Measurements from ENCODE around the gene SLC7A10. TPM values are rescaled to one million over a fixed set of nuclear protein-coding genes. Genes with fewer than 3 reads are reported as not detected.

SLC7A10 gene
- total RNA-seq, 4 donors from 2014 or later, result not detected

DNA sequence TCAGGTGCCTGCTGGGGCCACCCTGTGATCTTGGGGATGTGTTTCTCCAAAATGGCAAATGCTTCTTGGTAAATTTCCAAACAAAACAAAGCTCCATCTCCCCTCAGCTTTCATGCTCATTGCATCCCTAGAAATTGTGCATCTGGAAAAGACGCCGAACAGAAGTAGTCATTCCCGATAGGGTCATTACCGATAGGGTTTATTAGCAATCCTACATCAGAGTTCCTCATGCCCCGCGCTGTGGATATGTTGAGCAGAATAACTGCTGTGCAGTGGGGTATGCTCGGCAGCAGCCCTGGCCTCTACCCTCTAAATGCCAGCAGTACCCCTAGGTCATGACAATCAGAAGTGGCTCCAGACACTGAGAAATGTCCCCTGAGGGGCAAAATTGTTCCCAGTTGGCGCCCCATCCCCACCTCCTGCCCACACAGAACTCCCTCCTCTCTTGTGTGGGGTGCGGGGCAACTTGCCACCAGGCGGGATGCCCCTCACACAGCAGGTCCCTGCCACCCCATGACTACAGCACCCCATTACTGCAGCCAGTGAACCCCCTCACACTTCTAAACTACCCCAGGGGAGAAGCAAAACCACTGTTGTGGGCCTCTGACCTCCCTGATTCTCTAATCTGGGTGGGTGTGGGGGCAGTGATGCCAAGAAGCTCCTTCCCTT is 13.0 kb upstream of the SLC7A10 start:
- no peak overlapping the region for H3K27ac ChIP-seq
- H3K9me3 ChIP-seq, result no peaks in the 10 kb centered on the region
- no peaks in the 10 kb centered on the region for H3K36me3 ChIP-seq
- H3K4me3 ChIP-seq, result no peak overlapping the region
- intact Hi-C loops (cut with DNase I), result no loop called here
- no peak for DNase-seq
- peaks cover 0 to 17% (median 0%) of the 10 kb centered on the region in 4 donors for H3K27me3 ChIP-seq
- TF ChIP-seq CTCF (IDR thresholded peaks at IDR 0.05) (no peak), POLR2A (IDR thresholded peaks at IDR 0.05) (no peak)
- WGBS, 2 donors, result 82 to 84% methylated on average over 10 of the region's 10 CpGs
- H3K4me1 ChIP-seq, result peaks cover 6 to 18% (median 8%) of the 10 kb centered on the region in 3 donors

GRCh38 chr19:33236696-33237390 is 11.2 kb upstream of the SLC7A10 start:
- DNase-seq, result no peak
- no peaks in the 10 kb centered on the region for H3K9me3 ChIP-seq
- WGBS, 2 donors, result 55 to 73% methylated on average over 6 to 14 of the region's 16 CpGs
- no peak for TF ChIP-seq POLR2A (IDR thresholded peaks at IDR 0.05)
- no peak for TF ChIP-seq CTCF (IDR thresholded peaks at IDR 0.05)
- H3K4me1 ChIP-seq, result peaks cover 6 to 15% (median 7%) of the 10 kb centered on the region in 3 donors
- peaks cover 0 to 27% (median 0%) of the 10 kb centered on the region in 4 donors for H3K27me3 ChIP-seq
- intact Hi-C loops (cut with DNase I), result no loop called here
- H3K27ac ChIP-seq, result no peak overlapping the region
- no peaks in the 10 kb centered on the region for H3K36me3 ChIP-seq
- no peak overlapping the region for H3K4me3 ChIP-seq

- Histone ChIP-seq H3K36me3 (no peaks in the 10 kb centered on the region), H3K27me3 (peaks cover 0 to 33% (median 0%) of the 10 kb centered on the region in 4 donors), H3K9me3 (no peaks in the 10 kb centered on the region), H3K27ac (no peak overlapping the region), H3K4me1 (peaks cover 0 to 6% (median 0%) of the 10 kb centered on the region in 3 donors), H3K4me3 (peak overlapping the region in 1 of 4 donors; percentile 37)
- intact Hi-C loops (cut with DNase I), result loop anchor here (2.0 kb wide), 1 partner anchor 171 kb away; no protein-coding TSS in a partner anchor
- DNase-seq, result no peak
- TF ChIP-seq POLR2A (IDR thresholded peaks at IDR 0.05), result no peak
- no peak for TF ChIP-seq CTCF (IDR thresholded peaks at IDR 0.05)
- WGBS, 2 donors, result 73 to 82% methylated on average over 12 to 16 of the region's 20 CpGs
These were observed 10.3 kb upstream of the SLC7A10 start for GRCh38 chr19:33235996-33236350.

GRCh38 chr19:33235269-33235995 is 9.8 kb upstream of the SLC7A10 start:
- peaks cover 0 to 5% (median 0%) of the 10 kb centered on the region in 3 donors for H3K4me1 ChIP-seq
- WGBS, 2 donors, result 0% methylated on average over 3 of the region's 30 CpGs; no CpG with 5 or more reads in 1 of the 2 donors
- intact Hi-C loops (cut with DNase I), result loop anchor here (2.0 kb wide), 1 partner anchor 171 kb away; no protein-coding TSS in a partner anchor
- H3K27me3 ChIP-seq, result peaks cover 0 to 38% (median 0%) of the 10 kb centered on the region in 4 donors
- peak overlapping the region in 1 of 4 donors; percentile 37 for H3K4me3 ChIP-seq
- TF ChIP-seq CTCF (IDR thresholded peaks at IDR 0.05) (peak; percentile 72 to 95 (median 92)), POLR2A (IDR thresholded peaks at IDR 0.05) (no peak)
- H3K36me3 ChIP-seq, result no peaks in the 10 kb centered on the region
- no peak for DNase-seq
- no peaks in the 10 kb centered on the region for H3K9me3 ChIP-seq
- no peak overlapping the region for H3K27ac ChIP-seq

Measured in esophagus squamous epithelium (tissue), 5 donors.